Hypothalamus (tissue), 51 donors: ENCODE measurements around the gene PRRG1.
A peak's percentile ranks its signal among the peaks of the same experiment; 100 is the strongest.
"Not testable (repeated sequence)": the region's sequence is repeated elsewhere in the genome, so short reads cannot be mapped to it uniquely, and the experiment has no call there.

Source experiments
- DNase-seq, 51 donors: peaks; one replicate each; lab custom pipeline; 2025; lab: John Stamatoyannopoulos, UW

PRRG1 gene

DNA sequence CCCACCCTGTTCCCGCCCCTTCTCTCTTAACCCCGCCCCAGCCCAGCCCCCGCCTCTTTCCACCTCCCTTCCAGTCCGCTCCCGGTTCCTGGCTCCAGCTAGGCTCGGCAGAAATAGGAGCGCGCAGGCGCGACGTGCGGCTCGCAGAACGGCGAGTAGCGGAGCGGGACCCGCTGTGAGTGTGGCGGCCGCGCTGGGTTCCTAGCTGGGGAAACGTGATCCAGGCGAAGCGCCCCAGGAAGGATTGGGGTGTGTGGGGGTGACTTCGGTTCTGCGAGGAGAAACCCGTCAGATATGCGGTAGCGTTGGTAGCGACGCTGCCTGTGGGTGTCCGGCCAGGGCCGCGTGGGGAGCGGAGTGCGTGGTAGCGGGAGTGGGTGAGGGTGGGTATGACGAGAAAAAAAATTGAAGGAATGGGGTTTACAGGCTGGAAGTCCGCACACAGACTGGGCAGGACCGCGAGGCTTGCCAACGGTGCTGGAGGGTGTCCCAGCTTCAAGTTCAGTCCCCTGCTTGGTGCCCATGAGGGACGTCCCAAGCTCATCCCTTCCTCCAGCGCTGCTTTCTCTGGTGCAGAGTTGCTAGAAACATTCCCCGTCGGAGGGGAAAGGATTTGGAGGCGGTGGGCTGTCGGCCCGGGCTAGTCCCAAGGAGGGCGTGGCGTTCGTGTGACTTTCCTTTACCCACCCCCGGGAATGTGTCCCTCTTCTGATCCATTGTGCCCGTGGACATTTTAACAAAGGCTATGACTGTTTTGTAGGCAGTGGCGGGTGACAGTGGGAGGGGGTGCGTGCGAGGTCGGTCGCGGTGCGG, at the start of gene PRRG1:
TSS of gene PRRG1 (plus strand) at position 144 of the 813 bp plus-strand sequence. CDS start 56,886 bp downstream, outside the sequence.
- peak; percentile 10 to 86 (median 64) for DNase-seq

GRCh38 chrX:37302569-37302968, 46.6 kb upstream of the PRRG1 start:
- peak in 12 of 51 donors; percentile 0 to 26 (median 1) for DNase-seq

DNA sequence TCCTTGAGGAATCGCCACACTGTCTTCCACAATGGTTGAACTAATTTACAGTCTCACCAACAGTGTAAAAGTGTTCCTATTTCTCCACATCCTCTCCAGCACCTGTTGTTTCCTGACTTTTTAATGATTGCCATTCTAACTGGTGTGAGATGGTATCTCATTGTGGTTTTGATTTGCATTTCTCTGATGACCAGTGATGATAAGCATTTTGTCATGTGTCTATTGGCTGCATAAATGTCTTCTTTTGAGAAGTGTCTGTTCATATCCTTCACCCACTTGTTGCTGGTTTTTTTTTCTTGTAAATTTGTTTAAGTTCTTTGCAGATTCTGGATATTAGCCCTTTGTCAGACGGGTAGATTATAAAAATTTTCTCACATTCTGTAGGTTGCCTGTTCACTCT, 43.9 kb upstream of the PRRG1 start:
- DNase-seq: not testable (repeated sequence)

GRCh38 chrX:37314531-37314930, 34.6 kb upstream of the PRRG1 start:
- DNase-seq: no peak

- no peak for DNase-seq
Measured at GRCh38 chrX:37315511-37316248, 33.5 kb upstream of the PRRG1 start.

DNA sequence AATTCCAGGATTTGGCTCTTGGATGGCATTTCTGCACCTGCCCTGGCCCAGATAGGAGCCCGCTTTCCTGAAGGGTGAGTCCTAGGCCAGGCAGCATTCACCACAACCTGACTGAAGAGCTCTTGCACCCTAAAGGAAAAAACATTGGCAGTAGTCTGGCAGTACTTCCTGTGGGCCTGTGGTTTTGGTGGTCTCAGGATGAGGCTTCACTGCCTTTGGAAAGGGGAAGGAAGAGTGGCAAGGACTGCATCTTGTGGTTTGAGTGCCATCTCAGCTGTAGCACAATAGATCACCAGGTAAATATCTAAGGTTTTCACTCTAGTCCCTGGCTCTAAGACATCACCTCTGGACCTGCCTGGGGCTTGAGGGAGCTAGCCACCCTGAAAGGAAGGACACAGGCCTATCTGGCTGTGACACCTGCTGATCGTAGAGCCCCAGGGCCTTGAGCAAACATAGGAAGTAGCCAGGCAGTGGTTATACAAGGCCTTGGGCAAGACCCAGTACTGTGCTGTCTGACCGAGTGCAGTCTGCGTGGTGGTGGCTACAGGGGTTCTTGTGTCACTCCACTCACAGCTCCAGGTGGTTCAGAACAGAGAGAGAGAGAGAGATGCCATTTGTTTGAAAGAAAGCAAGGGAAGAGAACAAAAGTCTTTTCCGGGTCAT, 28.5 kb upstream of the PRRG1 start:
- DNase-seq: no peak

DNA sequence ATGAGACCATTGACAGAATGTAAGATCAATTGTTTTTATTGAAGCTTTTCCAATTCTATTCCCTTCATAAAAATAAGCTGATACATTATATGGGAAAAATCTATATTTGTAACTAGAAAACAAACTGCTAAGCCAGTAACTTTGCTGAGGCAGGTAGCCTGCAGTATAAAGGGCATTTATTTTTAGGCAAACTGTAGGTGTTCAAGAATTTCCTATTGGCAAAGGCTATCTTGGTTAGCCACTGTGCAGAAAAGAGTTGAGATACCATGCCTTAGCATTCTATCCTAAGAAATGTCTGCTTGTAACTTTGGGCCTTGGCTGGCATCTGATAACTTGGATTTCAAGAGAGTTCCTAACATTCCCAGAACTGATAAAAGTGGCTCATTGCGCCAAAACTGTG, 18.5 kb upstream of the PRRG1 start:
- no peak for DNase-seq

- peak in 1 of 51 donors; percentile 32 for DNase-seq
Measured at GRCh38 chrX:37331546-37331945, 17.6 kb upstream of the PRRG1 start.

DNA sequence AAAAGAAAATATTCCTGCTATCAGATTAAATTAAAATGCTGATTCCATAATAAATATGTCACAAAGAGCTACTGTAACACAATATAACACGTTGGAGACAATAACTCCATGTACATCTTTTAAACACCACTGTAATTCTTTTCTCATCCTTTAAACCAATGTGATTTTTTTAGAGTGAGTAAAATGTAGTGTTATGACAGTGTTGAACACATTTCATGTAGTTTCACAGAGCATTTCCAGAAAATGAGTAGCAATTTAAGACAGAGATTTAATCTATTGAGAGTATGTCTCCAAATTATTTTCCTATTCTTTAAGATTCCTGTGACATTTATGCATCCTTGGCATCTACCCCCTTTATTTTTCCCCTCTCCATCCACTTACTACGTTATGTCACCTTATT, 17.1 kb upstream of the PRRG1 start:
- DNase-seq: no peak

DNA sequence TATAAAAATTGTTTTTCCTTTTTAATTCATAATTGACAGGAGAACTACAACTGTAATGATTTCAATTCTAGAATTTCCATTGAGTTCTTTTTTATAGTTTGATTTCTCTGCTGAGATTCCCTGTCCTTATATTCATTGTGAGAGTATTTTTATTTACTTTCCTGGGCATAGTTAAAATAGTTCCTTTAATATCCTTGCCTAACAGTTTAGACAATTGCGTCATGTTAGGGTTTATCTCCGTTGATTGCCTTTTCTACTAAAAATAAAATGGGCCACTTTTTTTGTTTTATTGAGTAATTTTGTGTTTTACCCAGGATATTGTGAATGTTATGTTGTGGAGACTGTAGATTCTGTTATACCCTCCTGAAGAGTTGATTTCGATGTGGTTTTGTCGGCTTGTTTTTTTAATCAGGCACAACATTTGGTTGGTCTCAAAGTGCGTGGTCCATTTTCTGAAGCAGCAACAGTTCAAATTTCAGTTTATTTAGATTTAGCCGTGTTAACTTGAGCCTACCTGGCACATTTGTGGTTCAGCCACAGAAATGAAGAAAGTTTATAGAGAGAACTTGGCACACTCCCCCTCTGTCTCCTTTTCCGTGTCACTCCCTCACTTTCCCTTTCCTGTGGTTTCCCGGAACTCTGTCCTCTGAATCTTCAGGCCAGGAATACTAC, 16.0 kb upstream of the PRRG1 start:
- no peak for DNase-seq

DNA sequence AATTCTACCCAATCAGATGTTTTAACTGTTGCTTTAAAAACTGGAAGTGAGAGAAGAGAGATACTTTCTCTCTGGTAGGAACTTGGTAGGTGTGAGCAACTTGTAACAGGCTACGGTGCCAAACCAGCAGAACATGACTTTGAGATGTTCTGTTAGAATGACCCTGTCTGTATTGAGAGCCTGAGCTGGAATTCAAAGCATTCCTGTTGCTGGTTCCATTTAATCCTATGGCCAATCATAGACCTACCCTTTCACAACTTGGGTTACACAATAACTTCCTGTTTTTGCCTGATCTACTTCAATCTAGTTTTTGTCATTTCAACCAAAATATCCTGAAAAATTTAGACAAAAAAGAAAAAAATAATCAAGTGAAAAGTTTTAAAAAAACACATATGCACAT, 1.7 kb upstream of the PRRG1 start:
- DNase-seq: no peak

DNA sequence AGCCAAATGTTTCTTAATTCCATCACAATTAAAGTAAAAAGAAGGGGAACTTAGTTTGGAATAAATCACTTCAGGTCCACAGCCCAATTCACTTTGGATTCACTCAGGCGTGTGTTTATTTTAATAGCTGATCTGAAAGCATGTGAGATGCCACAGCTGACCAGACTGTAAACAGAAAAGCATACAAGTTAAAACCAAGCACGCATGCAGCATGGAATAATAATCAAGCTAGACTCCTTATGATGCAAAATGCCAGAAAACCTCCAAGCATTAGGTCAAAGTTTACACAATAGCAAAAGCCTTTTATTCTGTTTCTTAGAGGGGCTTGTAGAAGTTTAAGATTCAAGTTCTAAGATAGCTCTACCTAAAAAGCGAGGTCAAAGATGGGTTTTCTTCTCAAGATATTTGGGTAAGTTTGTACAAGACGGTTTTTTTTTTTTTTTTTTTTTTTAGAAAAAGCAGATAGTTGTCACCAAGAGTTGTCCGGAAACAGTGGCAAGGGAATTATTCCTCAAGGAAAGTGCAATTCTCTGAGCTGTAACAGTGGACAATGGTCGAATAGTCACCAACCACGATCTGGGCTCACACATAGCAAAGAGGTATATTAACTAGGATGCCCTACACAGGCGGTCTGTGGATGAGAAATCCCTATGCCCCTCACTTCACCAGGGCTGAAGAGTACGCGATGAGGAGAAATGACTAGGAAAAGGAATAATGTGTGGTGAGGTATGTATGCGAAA, 763 bp upstream of the PRRG1 start:
- peak in 1 of 51 donors; percentile 12 for DNase-seq

- peak in 4 of 51 donors; percentile 31 to 62 (median 49) for DNase-seq
Measured at GRCh38 chrX:37348971-37349220, 268 bp upstream of the PRRG1 start.

DNA sequence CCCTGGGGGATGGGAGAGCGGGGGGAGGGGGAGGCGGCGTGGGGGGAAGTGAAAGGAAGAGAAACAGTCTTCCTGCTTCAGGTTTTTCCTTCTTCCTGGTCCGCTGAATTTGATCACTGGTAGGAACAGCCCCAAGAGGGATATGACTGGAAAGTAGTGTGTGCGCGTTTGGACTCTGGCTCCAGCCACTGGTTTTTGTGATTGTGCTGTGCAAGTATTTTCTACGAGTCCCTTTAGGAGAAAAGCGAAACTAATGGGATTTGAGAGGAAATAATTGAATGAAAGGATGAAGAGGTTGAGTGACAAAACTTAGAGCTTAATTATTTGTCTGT, 836 bp downstream of the PRRG1 start:
- DNase-seq: peak in 2 of 51 donors; percentile 11 to 13

GRCh38 chrX:37353646-37354045, 4.5 kb downstream of the PRRG1 start:
- DNase-seq: no peak

- no peak for DNase-seq
Measured at GRCh38 chrX:37357436-37357835, 8.3 kb downstream of the PRRG1 start.

DNA sequence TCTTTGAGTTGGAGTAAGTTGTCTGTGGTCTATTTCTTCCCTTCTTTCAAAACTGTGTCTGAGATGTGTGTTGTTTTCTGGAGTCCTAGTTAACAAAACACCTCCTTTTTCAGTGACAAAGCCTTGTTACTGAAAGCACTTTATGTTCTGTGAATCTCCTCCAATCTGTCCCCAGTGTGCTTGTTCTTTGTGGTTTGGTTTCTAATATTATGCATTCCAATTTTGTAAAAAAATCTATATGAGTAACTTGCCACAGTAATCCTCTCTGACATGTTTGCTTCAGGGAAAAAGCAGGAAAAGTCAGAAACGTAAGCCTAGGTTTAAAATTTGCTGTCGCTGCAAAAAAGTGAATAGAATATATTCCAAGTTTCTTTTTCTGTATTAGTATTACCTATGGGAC, 12.4 kb downstream of the PRRG1 start:
- peak in 1 of 51 donors; percentile 13 for DNase-seq

GRCh38 chrX:37364666-37365065, 15.5 kb downstream of the PRRG1 start:
- DNase-seq: no peak

GRCh38 chrX:37367946-37368345, 18.8 kb downstream of the PRRG1 start:
- DNase-seq: no peak

GRCh38 chrX:37370499-37371141, 21.5 kb downstream of the PRRG1 start:
- DNase-seq: no peak
